ENCODE data around the gene WIF1. TPM values are rescaled to one million over a fixed set of nuclear protein-coding genes. Genes with fewer than 3 reads are reported as not detected.

The WIF1 gene
- total and polyA plus RNA-seq, 2 of the 8 experiments (the other 6 are each of a cell fraction or from before 2014, with no cell fraction given), result 1.8 to 9.1 TPM

GRCh38 chr12:65100140-65100539 is 21.0 kb downstream of the WIF1 start:
- 70% methylated on average over 3 of the region's 3 CpGs; no CpG with 5 or more reads in 1 of the 2 experiments for WGBS, 2 experiments (ENCODE audit: extremely low coverage in 1 of 2, insufficient coverage in 1 of 2, insufficient read length in 1 of 2, insufficient replicate concordance in 2 of 2, low coverage in 1 of 2, low lambda C conversion rate in 2 of 2, missing lambda C conversion rate in 1 of 2)
- FAIRE-seq, result no peak

More at GRCh38 chr12:65100140-65100539, 21.0 kb downstream of the WIF1 start:
- H2BK120ac ChIP-seq (replicated peaks; ENCODE audit: low read depth, low read length), result no peak overlapping the region
- no peaks in the 10 kb centered on the region for H4K20me1 ChIP-seq (replicated peaks in 1 of 2; ENCODE audit: control insufficient read depth in 1 of 2, insufficient read depth in 2 of 2, low read length in 2 of 2)
- H3K4ac ChIP-seq (replicated peaks; ENCODE audit: insufficient read length, low read depth, low read length), result no peak overlapping the region
- no peak overlapping the region for H2BK12ac ChIP-seq (ENCODE audit: low read depth, low read length)
- no peaks in the 10 kb centered on the region for H3K23me2 ChIP-seq (ENCODE audit: low read depth, low read length)
- H4K5ac ChIP-seq (ENCODE audit: insufficient read length, low read depth, low read length), result no peak overlapping the region
- H3K23ac ChIP-seq (ENCODE audit: insufficient read length), result no peak overlapping the region
- H2AK5ac ChIP-seq (ENCODE audit: low read depth, low read length), result no peak overlapping the region
- H4K8ac ChIP-seq (ENCODE audit: extremely low read depth, insufficient read depth, low read length), result no peak overlapping the region
- no peak overlapping the region for H3K56ac ChIP-seq (replicated peaks; ENCODE audit: insufficient read length, low read depth, low read length)
- H3K4me3 ChIP-seq (ENCODE audit: extremely low read depth in 1 of 4, insufficient read depth in 2 of 4, low read depth in 3 of 4, low read length in 4 of 4), result no peak overlapping the region
- no peak overlapping the region for H3K14ac ChIP-seq (ENCODE audit: insufficient read length)
- H3K79me1 ChIP-seq (ENCODE audit: low read depth, low read length), result no peaks in the 10 kb centered on the region
- ChIA-PET POLR2A (ENCODE audit: partially characterized antibody) (no interaction called here), CTCF (ENCODE audit: partially characterized antibody) (interaction anchor here (0.5 to 3.9 kb wide), 13 partner anchors 11 to 299 kb away, joined by 3 to 23 read pairs (median 4); no protein-coding TSS in a partner anchor)
- H3K79me2 ChIP-seq (ENCODE audit: control insufficient read depth in 1 of 2, insufficient read depth in 2 of 2, low read length in 2 of 2), result no peaks in the 10 kb centered on the region
- no peak overlapping the region for H2AFZ ChIP-seq (ENCODE audit: low read length)
- no peak overlapping the region for H4K91ac ChIP-seq (replicated peaks; ENCODE audit: insufficient read length, low read length)
- no peaks in the 10 kb centered on the region for H3K36me3 ChIP-seq (ENCODE audit: control insufficient read depth in 2 of 4, insufficient read depth in 4 of 4, low read length in 3 of 4)
- peaks cover 0 to 4% (median 0%) of the 10 kb centered on the region in 4 experiments; a peak in 1 of 7 replicates for H3K4me1 ChIP-seq (replicated peaks in 1 of 4; ENCODE audit: control insufficient read depth in 3 of 4, insufficient read depth in 4 of 4, low read length in 3 of 4)
- no peak overlapping the region for H3K18ac ChIP-seq (ENCODE audit: extremely low read depth, low read length)
- no peak overlapping the region for H2BK15ac ChIP-seq (ENCODE audit: low read length)
- no peaks in the 10 kb centered on the region for H3K9me3 ChIP-seq (ENCODE audit: insufficient read depth in 2 of 2, low read depth in 1 of 2, low read length in 1 of 2)
- DNase-seq (ENCODE audit: low read depth in 1 of 2, low spot score in 2 of 2), result no peak
- H2BK20ac ChIP-seq (ENCODE audit: low read length), result no peak overlapping the region
- H2BK5ac ChIP-seq (ENCODE audit: low read depth, low read length), result no peak overlapping the region
- no peak overlapping the region for H3K4me2 ChIP-seq (ENCODE audit: insufficient read depth in 1 of 2, low read depth in 2 of 2, low read length in 2 of 2)
- TF ChIP-seq, protein P1, sequence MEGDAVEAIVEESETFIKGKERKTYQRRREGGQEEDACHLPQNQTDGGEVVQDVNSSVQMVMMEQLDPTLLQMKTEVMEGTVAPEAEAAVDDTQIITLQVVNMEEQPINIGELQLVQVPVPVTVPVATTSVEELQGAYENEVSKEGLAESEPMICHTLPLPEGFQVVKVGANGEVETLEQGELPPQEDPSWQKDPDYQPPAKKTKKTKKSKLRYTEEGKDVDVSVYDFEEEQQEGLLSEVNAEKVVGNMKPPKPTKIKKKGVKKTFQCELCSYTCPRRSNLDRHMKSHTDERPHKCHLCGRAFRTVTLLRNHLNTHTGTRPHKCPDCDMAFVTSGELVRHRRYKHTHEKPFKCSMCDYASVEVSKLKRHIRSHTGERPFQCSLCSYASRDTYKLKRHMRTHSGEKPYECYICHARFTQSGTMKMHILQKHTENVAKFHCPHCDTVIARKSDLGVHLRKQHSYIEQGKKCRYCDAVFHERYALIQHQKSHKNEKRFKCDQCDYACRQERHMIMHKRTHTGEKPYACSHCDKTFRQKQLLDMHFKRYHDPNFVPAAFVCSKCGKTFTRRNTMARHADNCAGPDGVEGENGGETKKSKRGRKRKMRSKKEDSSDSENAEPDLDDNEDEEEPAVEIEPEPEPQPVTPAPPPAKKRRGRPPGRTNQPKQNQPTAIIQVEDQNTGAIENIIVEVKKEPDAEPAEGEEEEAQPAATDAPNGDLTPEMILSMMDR (IDR thresholded peaks at IDR 0.05; ENCODE audit: control extremely low read depth in 1 of 3, insufficient read depth in 1 of 3, low read depth in 1 of 3, low read length in 3 of 3), result peak in 2 of 3 experiments; percentile 50 to 61; a peak in 3 of 4 replicates
- TF ChIP-seq RAD21 (IDR thresholded peaks at IDR 0.05 in 1 of 2, conservative IDR thresholded peaks at IDR 0.05 in 1 of 2; ENCODE audit: low read depth in 2 of 2, low read length in 2 of 2) (peak; percentile 89 to 90), CBX5 (IDR thresholded peaks at IDR 0.05; ENCODE audit: low read depth, low read length) (no peak), POU5F1 (IDR thresholded peaks at IDR 0.05; ENCODE audit: low read depth, low read length) (no peak)
- H3K9ac ChIP-seq (replicated peaks in 1 of 4; ENCODE audit: extremely low read depth in 1 of 4, low read depth in 3 of 4, low read length in 3 of 4), result no peak overlapping the region
- no peak overlapping the region for H3K27ac ChIP-seq (ENCODE audit: low read depth, low read length)
- no peaks in the 10 kb centered on the region for H3K27me3 ChIP-seq (replicated peaks in 1 of 4; ENCODE audit: control insufficient read depth in 3 of 4, extremely low read depth in 1 of 4, insufficient read depth in 3 of 4, low read length in 3 of 4)

Data from H1 (cell line).